Measurements from ENCODE around the gene DENND1A.
A peak's percentile ranks its signal among the peaks of the same experiment; 100 is the strongest.

DENND1A gene

DNA sequence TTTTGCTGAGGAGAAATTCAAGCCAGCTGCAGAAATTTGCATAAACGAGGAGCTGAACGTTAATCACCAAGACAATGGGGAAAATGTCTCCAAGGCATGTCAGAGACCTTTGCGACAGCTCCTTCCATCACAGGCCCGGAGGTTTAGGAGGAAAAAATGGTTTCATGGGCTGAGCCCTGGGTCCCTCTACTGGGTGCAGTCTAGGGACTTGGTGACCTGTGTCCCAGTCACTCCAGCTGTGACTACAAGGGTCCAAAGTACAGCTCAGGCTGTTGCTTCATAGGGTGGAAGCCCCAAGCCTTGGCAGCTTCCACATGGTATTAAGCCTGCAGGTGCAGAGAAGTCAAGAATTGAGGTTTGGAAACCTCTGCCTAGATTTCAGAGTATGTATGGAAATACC lies 207.5 kb downstream of the DENND1A start:
- DNase-seq: no peak

DNA sequence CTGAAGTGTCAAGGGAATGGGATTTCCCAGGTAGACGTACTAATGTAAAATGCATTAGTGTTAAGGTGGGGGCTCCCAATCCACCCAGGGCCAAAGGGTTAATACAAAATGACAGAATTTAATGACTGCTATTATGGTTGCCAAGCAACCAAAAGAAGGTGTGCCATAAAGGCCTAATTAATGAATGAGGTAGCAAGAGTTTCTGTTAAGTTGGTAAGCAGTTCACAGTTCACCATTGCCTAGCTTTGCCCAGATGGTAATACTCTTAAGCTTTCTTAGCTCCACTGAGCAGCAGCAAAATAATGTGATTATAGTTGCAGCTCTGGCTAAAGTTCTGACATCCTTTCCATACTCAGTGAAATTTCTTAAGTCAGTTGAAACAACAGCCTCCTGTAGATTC lies 211.7 kb downstream of the DENND1A start:
- peak; percentile 58 to 83 for DNase-seq

DNA sequence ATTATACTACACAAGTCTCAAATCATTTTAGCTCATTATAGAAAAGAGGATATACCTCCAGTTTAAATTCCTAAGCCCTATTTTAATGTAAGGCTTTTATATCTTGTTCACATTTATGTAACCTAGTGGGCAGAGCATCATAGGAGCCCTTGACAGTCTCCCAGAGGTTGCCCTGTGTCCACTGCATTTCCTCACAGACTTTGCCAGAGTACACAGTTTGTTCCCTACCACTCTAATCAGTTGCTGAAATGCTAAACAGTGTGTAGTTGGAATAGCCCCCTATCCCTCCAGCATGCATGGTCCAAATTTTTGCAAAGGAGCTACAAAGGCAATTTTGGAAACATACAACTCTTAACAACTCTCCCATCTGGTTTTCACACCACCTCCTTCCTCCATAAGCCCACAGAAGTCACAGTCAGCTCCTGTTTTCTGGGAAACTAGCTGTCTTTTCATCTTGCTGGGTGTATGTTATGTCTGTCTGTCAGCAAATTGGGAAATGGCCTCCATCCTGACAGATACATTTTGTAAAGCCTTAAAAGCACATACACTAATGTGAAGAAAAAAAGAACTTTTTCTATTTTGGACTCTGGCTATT lies 212.2 kb downstream of the DENND1A start:
- no peak for DNase-seq

DNA sequence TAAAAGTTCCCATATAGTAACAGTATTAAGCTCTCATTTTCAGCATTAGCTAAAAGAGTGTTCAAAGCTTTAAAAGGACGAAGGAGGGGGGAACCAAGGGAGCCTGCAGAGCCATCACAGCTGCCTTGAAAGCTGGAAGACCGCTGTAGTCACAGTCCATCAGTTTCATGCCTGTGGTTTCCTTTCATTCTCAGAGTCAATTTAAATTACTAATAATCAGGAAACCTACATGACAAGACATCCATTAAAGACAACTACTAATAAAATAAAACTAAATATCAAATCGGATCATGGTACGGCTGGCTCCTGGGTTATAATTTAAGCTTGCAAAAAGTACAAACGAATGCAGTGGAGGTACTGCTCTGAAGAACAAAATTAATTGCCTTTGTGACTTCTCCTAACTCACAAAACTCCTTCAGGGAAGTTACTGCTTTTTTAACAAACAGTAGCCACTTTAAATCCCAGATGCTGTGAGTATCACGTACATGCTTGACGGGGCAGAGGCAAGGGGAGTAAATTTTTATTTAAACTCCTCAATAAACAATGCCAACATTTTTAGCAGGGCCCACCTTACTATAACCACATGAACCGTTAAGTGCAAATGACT lies 213.5 kb downstream of the DENND1A start:
- no peak for DNase-seq

DNA sequence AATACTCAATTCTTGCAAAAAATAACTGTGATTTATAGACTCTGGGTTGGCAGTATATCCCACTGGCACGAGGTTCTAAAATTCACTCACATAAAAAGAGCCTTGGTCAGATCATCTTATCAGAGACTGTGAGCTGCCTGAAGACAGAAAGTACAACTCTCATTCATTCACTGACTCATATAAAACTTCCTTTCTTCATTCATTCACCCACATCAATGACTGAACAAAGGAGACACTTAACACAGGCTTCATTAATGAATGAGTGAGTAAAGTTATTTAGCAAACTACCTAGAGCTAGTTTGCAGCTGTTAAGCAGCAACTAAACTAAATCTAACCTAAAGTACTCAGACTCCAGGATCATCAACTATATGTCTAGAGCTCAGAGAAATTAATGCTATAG lies 214.7 kb downstream of the DENND1A start:
- no peak for DNase-seq

DNA sequence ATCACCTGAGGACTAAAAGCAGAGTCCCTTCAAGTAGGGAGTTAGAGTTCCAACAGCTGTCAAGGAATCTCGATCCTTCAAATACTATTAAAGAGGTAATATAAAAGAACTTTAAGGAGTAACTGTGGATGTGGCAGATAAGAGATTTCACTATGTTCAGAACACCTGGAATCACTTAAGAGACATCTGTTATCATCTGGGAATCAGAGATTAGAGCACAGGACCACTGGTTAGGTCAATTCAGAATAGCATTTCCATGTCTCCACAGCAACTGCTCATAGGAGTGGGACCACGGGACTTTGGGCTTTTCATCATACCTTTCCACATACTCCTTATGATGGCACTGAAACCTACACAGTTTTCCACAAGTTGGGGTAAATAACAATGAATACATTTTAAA lies 216.6 kb downstream of the DENND1A start:
- DNase-seq: peak; percentile 44 to 81

DNA sequence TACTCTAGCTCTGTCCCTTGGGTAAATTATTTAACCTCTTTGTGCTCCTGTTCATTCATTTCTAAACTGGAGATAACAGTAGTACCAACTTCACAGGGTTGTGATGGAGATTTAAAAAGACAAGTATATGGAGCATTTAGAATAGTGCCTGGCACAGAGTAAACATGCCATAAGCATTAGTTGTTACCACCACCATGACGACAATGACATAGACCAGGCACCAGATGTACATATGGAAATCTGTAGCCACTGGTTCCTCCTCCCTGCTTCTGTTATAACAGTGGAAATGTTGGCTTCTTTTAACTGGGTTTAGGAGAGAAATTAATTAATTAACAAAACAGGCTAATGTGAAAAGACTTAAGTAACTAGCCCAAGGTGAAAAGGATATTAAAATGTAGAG lies 217.5 kb downstream of the DENND1A start:
- DNase-seq: no peak

DNA sequence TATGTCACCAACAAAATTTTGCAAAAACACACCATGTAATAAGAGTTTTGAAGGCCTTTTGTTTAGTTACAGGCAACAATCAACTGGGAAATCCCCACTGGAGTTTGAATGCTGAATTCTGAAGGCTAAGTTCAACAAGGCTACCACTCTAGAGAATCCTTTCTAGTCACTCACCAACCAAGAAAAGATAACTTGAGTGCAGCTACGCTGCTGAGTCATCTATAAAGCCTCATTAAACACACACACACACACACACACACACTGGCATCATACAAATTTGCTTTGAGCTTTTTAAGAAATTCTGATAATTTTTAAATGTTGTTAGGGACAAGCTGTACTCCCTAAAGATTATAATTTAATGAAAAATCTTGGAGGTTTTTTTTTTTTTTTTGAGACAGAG lies 219.6 kb downstream of the DENND1A start:
- no peak for DNase-seq

DNA sequence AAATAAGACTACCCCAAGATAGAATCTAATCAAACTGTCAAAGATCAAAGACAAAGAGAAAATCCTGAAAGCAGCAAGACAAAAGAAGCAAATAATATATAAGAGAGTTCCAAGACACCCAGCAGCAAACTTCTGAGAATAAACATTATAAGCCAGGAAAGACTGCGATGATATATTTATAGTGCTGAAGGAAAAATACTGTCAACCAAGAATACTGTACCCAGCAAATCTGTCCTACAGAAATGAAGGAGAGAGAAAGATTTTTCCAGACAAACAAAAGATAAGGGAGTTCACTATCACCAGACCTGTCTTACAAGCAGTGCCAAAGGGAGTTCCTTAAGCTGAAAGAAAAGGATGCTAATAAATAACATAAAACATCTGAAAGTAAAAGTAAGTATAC lies 227.4 kb downstream of the DENND1A start:
- no peak for DNase-seq

DNA sequence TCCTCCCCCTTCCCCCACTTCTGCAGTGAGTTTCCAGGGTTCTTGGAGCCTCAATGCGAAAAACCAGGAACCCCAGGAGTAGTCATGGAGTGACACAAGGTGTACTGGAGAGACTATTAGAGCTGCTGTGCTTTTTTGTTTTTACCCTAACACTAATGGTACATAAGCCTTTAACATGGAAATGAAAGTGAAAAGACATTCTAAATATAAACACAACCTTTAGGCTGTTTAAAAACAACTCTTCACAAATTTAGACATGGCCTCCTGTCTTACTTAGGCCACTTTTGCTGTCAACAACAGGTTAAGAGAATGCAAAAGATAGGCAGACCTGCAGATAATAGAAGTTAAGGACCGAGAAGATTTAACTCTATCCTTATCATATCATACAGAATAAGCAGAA lies 232.2 kb downstream of the DENND1A start:
- no peak for DNase-seq

DNA sequence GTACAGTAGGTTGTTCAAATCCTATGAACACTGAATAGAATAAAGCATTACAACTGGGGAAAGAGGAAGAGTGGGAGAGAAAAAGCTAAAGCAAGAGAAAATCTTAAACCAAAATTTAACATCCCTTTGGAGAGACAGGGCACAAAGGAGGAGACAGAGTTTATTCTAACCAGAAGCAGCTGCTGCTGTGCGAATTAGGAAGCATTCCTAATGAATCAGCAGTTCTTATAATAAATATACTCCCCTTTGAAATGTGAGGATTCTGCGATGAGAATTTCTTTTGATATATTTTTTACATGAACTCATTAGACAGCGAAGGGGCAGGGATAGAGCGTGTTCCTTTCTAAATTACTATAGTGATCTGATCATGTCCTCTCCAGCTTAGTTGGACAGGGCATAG lies 233.4 kb downstream of the DENND1A start:
- DNase-seq: no peak

DNA sequence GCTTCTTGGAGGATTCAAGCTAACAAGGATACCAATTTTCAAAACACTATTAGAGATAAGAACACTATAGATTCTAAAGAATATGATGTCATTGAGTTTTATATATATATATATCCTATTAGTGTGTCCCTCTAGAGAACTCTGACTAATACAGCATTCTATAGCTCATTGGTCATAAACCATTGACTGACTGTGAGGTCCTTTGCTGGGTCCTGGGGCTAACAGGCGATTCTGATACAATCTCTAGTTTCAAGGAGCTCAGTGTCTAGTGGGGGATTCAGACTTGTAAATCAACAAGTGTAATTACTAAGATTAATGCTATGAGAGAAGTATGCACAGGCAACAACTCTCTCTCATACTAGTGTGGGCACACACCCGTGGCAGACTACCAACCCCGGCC lies 234.5 kb downstream of the DENND1A start:
- DNase-seq: no peak

DNA sequence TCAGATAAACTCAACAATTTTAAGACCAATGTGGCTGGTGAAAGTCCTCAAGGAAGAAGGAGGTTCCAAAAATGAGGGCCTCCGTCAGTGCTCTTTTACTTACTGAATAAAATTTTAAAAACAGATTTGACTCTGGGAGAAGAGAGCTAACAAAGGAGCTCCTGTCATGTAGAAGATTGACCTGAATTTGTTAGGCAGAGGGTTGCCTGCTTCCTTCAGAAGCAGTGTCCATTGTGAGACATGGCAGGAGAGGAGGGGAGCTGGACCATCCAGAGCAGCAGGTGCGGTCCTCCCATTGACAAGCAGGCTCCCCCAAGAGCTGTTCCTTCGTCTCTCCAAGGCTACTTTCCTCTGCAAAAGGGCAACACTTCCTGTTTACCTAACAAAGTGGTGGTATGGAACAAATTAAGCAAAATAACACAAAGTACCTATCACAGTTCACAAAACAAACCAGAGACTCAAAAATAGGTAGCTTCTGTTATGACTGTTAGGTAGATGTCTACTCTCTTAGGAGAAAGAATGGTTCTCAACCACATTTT lies 238.1 kb downstream of the DENND1A start:
- DNase-seq: no peak

DNA sequence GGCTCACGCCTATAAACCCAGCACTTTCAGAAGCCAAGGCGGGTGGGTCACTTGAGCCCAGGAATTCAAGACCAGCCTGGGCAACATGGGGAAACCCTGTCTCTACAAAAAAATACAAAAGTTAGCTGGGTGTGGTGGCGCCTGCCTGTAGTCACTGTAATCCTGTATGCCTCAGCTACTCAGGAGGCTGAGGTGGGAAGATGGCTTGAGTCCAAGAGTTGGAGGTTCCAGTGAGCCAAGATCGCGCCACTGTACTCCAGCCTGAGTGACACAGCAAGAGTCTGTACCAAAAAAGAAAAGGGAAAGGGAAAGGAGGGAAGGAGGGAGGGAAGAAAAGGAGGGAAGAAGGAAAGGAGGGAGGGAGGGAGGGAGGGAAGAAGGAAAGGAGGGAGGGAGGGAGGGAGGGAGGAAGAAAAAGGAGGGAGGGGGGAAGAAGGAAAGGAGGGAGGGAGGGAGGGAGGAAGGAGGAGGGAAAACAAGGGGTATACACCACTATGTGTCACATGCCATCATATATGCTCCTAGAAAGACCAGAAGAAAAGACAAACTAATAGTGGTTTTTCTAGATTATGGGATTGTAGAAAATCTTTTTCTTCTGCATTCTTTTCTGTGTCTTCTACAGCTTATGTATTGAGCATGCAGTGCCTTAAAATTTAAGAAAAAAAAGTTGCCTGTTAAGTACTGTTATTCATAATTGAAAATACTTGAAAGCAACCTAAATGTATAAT lies 240.1 kb downstream of the DENND1A start:
- DNase-seq: no peak

DNA sequence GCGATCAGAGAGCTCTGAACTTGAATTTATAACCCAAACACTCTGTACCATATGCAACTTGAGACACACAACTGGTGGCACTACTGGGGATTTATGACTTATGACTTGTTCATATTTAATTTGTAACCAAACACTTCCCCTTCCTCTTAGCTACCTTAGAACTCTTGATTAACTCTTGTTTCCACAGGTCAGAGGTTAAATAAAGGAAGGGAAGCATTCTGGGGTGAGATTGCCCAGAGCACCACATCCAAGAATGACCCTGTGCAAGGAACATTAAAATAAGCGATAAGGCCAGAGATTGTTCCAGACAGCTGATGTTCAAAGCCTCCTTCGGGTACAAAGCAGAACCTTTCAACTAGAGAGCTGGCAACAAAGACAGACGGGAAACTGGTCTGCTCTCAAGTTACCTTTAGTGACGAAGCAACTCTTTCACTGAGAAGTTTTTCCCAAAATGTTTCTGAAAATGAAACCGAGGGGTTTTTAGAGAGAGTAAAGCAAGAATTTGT lies 242.6 kb downstream of the DENND1A start:
- peak in 1 of 2 experiments; percentile 17 for DNase-seq

DNA sequence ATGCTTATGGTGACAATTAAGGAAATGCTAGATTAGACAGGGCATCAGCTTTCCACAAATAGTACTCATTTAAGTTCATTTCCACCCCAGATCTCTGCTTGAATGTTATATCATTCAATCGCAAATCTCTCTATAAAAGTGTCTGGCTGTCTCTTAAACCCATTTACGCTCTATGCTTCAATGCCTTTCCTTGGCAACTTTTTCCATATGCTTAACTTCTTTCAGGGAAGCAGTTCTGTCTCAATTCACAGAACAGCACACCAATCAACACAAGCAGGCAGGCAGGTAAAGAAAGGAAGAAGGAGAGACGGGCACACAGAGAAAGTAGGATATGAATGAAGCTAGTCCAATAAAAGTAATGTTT lies 243.1 kb downstream of the DENND1A start:
- DNase-seq: no peak

DNA sequence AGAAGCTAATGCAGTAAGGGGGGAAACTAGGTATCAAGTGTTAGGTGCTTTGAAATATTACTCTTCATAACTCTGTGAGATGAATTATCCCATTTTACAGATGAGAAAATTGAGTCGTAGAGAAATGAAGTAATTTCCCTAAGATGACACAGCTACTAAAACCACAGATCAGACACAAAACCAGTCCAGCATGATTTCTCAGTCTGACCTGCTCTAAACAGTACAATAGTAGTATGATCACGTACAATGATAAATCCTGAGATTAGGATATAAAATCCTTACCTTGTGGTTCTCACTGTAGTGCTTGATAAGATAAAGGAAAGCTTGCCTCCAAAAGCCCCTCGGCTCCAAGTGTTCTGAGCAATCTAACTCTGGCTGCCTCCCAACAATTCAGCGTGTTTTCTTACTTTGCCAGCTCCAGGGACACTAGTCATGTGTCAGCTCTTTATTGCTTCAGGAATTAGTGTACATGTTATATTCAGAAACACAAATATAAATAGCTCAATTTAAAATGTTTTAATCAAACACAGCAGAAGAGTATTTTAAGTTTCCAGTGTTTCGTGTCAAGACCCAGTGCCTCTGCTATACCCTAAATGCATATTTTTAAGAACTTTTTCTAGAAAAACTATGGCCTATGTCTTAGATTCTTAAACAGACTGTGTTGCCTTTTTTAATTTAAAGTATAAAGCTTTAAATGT lies 243.6 kb downstream of the DENND1A start:
- DNase-seq: no peak

DNA sequence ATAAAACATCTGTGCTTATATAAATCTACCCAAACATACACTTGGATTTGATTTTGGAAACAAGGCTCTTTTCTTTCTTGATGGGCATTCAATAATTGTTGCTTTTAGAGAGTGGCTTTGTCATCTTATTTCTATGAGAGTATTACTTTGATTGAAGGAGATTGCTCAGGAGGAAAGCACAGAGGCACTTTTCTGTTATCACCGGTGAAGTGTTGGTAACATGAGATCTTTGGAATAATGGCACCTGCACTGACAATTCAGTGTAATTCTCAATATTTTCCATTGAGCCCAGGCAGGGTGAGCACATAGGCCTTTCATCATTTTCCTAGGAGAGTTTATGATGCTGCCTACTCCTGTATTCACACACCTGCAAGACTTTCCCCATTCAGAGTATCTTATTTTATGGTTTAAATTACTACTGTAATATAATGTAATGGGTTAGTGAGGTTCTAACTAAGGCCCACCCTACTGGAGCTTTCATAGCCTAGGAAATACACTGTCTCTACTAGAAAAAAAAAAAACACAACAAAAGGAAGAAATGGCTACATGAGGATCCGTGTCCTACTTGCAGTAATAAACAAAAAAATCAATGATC lies 244.3 kb downstream of the DENND1A start:
- no peak for DNase-seq

DNA sequence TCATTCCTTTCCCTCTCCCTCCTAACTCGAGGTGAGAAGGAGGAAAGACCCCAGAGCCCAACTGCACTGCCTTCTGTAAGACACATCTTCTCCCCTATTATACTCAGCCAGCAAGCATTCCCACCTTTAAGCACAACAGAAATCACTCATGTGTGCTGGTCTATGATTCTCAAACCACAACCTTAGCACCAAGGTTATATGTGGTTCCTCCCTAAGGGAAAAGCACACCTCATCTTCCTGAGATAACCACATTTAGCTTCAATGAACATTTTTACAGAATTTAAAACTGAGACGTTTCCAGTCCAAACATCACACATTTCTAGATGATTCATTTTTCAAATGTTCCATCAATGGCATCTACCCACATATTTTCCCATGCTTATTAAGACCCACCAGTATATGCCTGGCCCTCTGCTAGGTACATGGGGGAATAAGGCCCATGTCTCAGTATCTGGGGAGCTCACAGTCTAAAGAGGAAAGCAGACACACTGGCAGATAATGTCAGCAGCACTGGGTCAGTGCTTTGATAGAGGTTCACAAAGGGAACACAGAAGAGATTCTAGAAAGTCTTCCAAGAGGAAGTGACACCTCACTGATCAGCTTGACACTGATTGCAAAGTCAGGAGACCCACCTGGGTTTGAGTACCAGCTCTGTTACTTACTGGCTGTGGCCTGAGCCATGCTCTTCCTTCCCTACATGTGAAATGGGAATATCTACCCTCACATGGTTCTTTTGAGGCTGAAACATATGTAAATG lies 245.4 kb downstream of the DENND1A start:
- no peak for DNase-seq

DNA sequence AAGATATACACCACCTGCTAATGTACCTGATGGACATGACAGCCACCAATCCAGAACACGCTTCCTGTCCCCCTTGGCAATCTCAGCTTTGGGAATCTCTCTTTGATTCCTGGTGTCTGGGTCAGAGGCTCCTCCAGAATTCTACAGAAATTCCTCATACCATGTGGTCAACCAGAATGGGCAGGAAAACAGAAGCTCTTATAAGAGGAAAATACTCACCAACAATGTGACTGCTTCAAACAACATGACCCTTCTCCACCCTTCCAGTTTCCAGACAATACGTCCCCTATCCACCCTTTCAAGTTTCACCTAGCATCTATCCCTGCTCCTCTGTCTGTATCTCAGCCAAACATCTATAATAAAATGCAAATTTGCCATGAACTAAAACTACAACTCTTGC lies 247.2 kb downstream of the DENND1A start:
- no peak for DNase-seq

DNA sequence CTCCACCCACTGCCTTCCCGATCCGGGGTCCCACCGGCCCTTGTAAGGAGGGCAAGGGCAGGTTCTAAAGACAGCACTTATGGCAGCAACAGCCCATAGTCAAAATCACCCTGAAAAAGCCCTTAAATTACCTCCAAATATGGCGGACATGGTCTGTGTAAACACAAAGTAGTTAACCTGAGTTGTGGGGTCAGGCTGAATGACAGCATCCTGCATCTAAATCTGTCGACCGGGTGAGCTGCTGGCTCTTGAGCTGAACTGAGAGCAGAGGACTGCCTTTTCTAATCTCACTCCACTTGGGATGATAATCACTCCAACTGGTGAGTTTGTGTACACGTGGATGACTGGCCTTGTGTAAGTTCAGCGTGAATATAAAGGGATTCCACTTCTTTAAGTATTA lies 249.6 kb downstream of the DENND1A start:
- DNase-seq: peak in 1 of 2 experiments; percentile 38

DNA sequence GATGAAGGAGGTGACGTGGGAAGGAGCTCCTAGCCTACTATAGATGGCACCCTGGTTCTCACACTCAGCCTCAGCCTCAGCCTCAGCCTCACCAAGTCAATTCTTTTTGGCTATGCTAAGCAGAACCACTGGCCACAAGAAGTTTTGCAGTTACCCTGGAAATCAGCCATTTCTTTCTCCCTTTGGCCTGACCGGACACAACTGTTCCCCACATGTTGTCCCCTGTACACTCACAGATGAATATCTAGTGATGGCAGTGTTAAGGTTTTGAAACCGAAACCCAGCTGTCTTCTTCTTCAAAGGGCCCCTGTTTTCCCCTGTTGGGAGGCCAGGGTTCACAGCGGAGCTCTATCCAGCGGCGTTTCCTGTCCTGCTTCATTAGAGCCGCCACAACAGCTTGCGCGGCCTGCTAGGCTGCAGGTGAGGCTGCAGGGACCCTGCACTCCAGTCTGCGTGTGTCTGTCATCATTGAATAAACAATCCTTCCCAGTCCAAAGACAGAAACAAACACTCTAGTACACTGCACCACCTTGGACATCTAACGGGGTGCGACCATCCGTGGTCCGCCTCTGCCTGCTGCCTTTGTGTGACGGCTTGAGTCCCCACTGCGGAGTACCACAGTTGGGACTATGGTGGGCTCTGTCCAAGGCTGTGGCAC lies 250.5 kb downstream of the DENND1A start:
- no peak for DNase-seq

Measured in NCI-H524 (cell line).